ENCODE measurements around the gene N4BP3. TPM values are rescaled to one million over a fixed set of nuclear protein-coding genes. Genes with fewer than 3 reads are reported as not detected.
"Not testable (repeated sequence)": the region's sequence is repeated elsewhere in the genome, so short reads cannot be mapped to it uniquely, and the experiment has no call there.

Gene N4BP3
- total RNA-seq, result 11.0 and 16.6 TPM in 2 replicates

- DNase-seq (ENCODE audit: low read depth, low spot score), result peak; percentile 32
Observed at GRCh38 chr5:178113141-178113787, at the start of gene N4BP3. N4BP3 (plus strand) TSS chr5:178113532; CDS start chr5:178119584, 6,052 bp downstream.

GRCh38 chr5:178067755-178068154 is 45.6 kb upstream of the N4BP3 start:
- DNase-seq (ENCODE audit: low read depth, low spot score), result no peak

- no peak for DNase-seq (ENCODE audit: low read depth, low spot score)
Observed at GRCh38 chr5:178068293-178068692, 45.0 kb upstream of the N4BP3 start.

- DNase-seq (ENCODE audit: low read depth, low spot score), result no peak
Observed at GRCh38 chr5:178069909-178070308, 43.4 kb upstream of the N4BP3 start.

GRCh38 chr5:178071108-178071507 is 42.2 kb upstream of the N4BP3 start:
- DNase-seq (ENCODE audit: low read depth, low spot score), result no peak

- no peak for DNase-seq (ENCODE audit: low read depth, low spot score)
Observed at GRCh38 chr5:178072749-178073148, 40.6 kb upstream of the N4BP3 start.

- no peak for DNase-seq (ENCODE audit: low read depth, low spot score)
Observed at GRCh38 chr5:178074266-178074952, 38.9 kb upstream of the N4BP3 start.

- DNase-seq (ENCODE audit: low read depth, low spot score), result not testable (repeated sequence)
Observed at GRCh38 chr5:178076965-178077364, 36.4 kb upstream of the N4BP3 start.

GRCh38 chr5:178077751-178078150 is 35.6 kb upstream of the N4BP3 start:
- DNase-seq (ENCODE audit: low read depth, low spot score), result no peak

- DNase-seq (ENCODE audit: low read depth, low spot score), result no peak
Observed at GRCh38 chr5:178078197-178079010, 34.9 kb upstream of the N4BP3 start.

GRCh38 chr5:178080056-178080455 is 33.3 kb upstream of the N4BP3 start:
- no peak for DNase-seq (ENCODE audit: low read depth, low spot score)

- no peak for DNase-seq (ENCODE audit: low read depth, low spot score)
Observed at GRCh38 chr5:178080618-178081410, 32.5 kb upstream of the N4BP3 start.

GRCh38 chr5:178081571-178082243 is 31.6 kb upstream of the N4BP3 start:
- no peak for DNase-seq (ENCODE audit: low read depth, low spot score)

GRCh38 chr5:178083922-178084321 is 29.4 kb upstream of the N4BP3 start:
- DNase-seq (ENCODE audit: low read depth, low spot score), result no peak

GRCh38 chr5:178085316-178085715 is 28.0 kb upstream of the N4BP3 start:
- no peak for DNase-seq (ENCODE audit: low read depth, low spot score)

- DNase-seq (ENCODE audit: low read depth, low spot score), result no peak
Observed at GRCh38 chr5:178086266-178086665, 27.1 kb upstream of the N4BP3 start.

- DNase-seq (ENCODE audit: low read depth, low spot score), result not testable (repeated sequence)
Observed at GRCh38 chr5:178087199-178087598, 26.1 kb upstream of the N4BP3 start.

- DNase-seq (ENCODE audit: low read depth, low spot score), result no peak
Observed at GRCh38 chr5:178090856-178091255, 22.5 kb upstream of the N4BP3 start.

GRCh38 chr5:178093134-178093533 is 20.2 kb upstream of the N4BP3 start:
- no peak for DNase-seq (ENCODE audit: low read depth, low spot score)

GRCh38 chr5:178094345-178094744 is 19.0 kb upstream of the N4BP3 start:
- no peak for DNase-seq (ENCODE audit: low read depth, low spot score)

- DNase-seq (ENCODE audit: low read depth, low spot score), result no peak
Observed at GRCh38 chr5:178098685-178099084, 14.6 kb upstream of the N4BP3 start.
